Ascending aorta (tissue), 2 donors: ENCODE data around the gene VOPP1. TPM values are rescaled to one million over a fixed set of nuclear protein-coding genes. Genes with fewer than 3 reads are reported as not detected.

Experiments
- DNase-seq, 2 donors: peaks; one replicate each; pipeline ENCODE4 v3.0.0-alpha.2; 2019; ENCODE audit warnings: low spot score in 2 of 2
- H3K27ac ChIP-seq, 2 donors: fragments of 200-600 bp; sonication (generic); one replicate each; pipeline ENCODE4 v1.5.1; 2016 to 2017; ENCODE audit warnings: mild to moderate bottlenecking in 1 of 2
- H3K27me3 ChIP-seq: fragments of 200-600 bp; sonication (generic); one replicate; pipeline ENCODE4 v1.5.1; 2017
- H3K36me3 ChIP-seq, 2 donors: fragments of 200-600 bp; sonication (generic); one replicate each; pipeline ENCODE4 v1.5.1; 2016
- H3K4me1 ChIP-seq, 2 donors: fragments of 200-600 bp; sonication (generic); one replicate each; pipeline ENCODE4 v1.5.1; 2016 to 2017; ENCODE audit warnings: mild to moderate bottlenecking in 1 of 2
- H3K4me3 ChIP-seq, 2 donors: fragments of 200-600 bp; sonication (generic); one replicate each; pipeline ENCODE4 v1.5.1; 2016 to 2017; ENCODE audit warnings: mild to moderate bottlenecking in 1 of 2
- H3K9me3 ChIP-seq, 2 donors: fragments of 200-600 bp; sonication (generic); one replicate each; pipeline ENCODE4 v1.5.1; 2016
- intact Hi-C: fragments of 100-400 bp; cut with DNase I; formaldehyde crosslinking; loops from one replicate; pipeline ENCODE4 v1.15.1; 2023
- total RNA-seq: library from RNA; depleted of rRNA; stranded (reverse); fragments of >200 nt; gene quantifications from one replicate; pipeline ENCODE4 v1.1.0, GENCODE V29; 2016
- TF ChIP-seq, protein P1 (sequence below), 3 experiments: fragments of 200-600 bp in 2 of 3; fragments of 450-650 bp in 1 of 3; sonication (generic) in 2 of 3; IDR thresholded peaks; one replicate each; pipeline ENCODE4 v1.5.1; 2016 to 2019; ENCODE audit warnings: antibody characterized with exemption in 3 of 3, mild to moderate bottlenecking in 1 of 3, moderate library complexity in 1 of 3

VOPP1 gene
- total RNA-seq, 1 donor from 2014 or later: 78.8 TPM

DNA sequence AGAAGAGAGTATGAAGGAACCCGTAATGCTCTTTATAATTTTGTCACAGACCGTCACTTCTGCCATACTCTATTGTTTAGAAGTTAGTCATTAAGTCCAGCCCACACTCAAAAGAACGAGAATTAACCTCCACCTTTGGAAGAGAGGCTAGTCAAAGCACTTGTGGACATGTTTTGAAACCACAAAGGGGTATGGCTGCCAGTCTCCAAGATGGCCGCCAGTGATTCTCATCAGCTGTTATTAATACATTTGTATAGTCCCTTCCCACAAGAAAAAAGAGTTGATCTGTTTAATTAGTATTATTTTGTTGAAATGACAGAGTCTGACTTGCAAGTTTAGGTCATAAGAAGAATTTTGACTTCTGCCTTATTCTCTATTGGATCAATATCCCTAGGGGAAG, 23.2 kb upstream of the VOPP1 start:
- Histone ChIP-seq H3K9me3 (no peaks in the 10 kb centered on the region), H3K27ac (no peak overlapping the region), H3K4me1 (no peaks in the 10 kb centered on the region), H3K4me3 (no peak overlapping the region), H3K36me3 (no peaks in the 10 kb centered on the region), H3K27me3 (no peaks in the 10 kb centered on the region)
- intact Hi-C loops: loop anchor here (5.0 kb wide), 2 partner anchors 73 to 313 kb away; no protein-coding TSS in a partner anchor
- TF ChIP-seq, protein P1, sequence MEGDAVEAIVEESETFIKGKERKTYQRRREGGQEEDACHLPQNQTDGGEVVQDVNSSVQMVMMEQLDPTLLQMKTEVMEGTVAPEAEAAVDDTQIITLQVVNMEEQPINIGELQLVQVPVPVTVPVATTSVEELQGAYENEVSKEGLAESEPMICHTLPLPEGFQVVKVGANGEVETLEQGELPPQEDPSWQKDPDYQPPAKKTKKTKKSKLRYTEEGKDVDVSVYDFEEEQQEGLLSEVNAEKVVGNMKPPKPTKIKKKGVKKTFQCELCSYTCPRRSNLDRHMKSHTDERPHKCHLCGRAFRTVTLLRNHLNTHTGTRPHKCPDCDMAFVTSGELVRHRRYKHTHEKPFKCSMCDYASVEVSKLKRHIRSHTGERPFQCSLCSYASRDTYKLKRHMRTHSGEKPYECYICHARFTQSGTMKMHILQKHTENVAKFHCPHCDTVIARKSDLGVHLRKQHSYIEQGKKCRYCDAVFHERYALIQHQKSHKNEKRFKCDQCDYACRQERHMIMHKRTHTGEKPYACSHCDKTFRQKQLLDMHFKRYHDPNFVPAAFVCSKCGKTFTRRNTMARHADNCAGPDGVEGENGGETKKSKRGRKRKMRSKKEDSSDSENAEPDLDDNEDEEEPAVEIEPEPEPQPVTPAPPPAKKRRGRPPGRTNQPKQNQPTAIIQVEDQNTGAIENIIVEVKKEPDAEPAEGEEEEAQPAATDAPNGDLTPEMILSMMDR (IDR thresholded peaks at IDR 0.05): no peak
- no peak for DNase-seq

DNA sequence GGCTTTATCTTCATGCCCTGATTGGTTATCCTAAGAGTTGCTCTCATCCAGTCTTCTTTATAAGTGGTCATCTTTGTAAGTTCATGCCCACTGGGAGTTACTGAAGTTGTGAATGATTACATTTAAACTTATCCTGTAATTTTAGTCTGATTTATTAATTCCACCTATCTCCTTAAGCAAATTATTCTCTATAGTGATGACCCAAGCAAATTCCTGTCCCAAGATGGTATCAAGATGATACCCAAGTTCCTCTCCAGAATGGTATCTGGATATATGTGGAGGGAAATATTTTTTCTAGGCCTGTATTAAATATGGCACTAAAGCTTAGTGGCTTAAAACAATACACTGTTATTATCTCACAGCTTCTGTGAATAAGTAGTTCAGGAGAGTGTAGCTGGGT, 22.6 kb upstream of the VOPP1 start:
- H3K4me3 ChIP-seq: no peak overlapping the region
- no peak overlapping the region for H3K27ac ChIP-seq
- H3K36me3 ChIP-seq: no peaks in the 10 kb centered on the region
- intact Hi-C loops: loop anchor here (5.0 kb wide), 2 partner anchors 73 to 313 kb away; no protein-coding TSS in a partner anchor
- no peaks in the 10 kb centered on the region for H3K4me1 ChIP-seq
- no peaks in the 10 kb centered on the region for H3K9me3 ChIP-seq
- TF ChIP-seq, protein P1 (IDR thresholded peaks at IDR 0.05): no peak
- H3K27me3 ChIP-seq: no peaks in the 10 kb centered on the region
- no peak for DNase-seq

DNA sequence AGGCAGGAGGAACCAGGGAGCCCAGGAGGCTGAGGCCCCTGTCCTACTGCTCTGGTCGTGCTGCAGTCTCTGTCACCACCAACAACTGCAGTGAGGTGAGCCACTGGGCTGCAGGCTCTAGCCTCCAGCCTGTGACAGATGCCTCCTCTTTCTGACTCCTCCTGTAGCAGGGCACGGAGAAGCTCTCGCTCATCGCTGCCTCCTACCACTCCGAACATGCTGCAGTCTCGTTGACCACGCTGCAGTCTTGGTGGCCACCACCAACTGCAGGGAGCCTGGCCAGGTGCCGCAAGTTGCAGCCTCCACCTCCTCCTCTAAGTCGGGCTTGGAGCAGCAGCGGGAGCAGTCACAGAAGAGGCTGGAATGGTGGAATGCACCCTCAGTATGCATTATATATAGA, 22.1 kb upstream of the VOPP1 start:
- no peak overlapping the region for H3K4me3 ChIP-seq
- no peaks in the 10 kb centered on the region for H3K9me3 ChIP-seq
- H3K36me3 ChIP-seq: no peaks in the 10 kb centered on the region
- no peak overlapping the region for H3K27ac ChIP-seq
- no peaks in the 10 kb centered on the region for H3K4me1 ChIP-seq
- no peaks in the 10 kb centered on the region for H3K27me3 ChIP-seq
- intact Hi-C loops: no loop called here
- no peak for DNase-seq
- TF ChIP-seq, protein P1 (IDR thresholded peaks at IDR 0.05): no peak

DNA sequence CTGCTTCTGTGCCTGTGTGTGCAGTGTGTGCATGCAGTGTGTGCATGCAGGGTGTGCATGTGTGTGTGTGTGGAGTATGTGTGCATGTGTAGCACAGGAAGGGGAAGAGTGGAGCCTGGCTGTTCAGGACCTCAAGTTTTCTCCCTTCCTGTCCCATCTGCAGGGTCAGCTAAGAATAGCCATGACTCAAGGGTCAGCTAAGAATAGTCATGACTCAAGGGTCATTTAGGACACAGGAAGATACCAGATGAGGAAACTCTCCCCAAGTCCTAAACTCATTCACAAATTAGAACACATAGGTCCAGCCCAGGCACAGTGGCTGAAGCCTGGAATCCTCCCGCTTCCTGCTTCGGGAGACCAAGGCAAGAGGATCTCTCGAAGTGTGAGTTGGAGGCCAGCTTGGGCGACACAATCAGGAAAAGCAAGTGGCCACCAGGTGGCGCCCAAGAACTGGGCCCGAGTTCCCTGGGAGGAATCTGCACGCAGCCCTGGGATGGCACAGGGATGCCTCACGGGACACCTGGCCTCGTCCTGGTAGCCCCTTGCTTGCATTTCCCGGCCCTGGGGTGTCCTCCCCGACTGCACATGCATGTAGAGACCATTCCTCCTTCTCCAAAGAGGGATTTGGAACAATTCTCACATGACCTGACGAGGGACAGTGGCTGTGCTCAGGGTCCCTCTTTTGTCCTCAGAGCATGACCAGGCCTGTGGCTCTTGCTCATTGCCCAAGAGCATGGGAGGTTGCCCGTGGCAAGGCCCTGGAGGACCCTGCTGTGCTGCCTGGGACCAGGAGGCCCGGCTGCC, 21.4 kb upstream of the VOPP1 start:
- Histone ChIP-seq H3K27me3 (no peaks in the 10 kb centered on the region), H3K4me1 (no peaks in the 10 kb centered on the region), H3K9me3 (no peaks in the 10 kb centered on the region), H3K27ac (no peak overlapping the region), H3K36me3 (no peaks in the 10 kb centered on the region), H3K4me3 (no peak overlapping the region)
- DNase-seq: peak in 1 of 2 donors; percentile 76
- TF ChIP-seq, protein P1 (IDR thresholded peaks at IDR 0.05): peak; percentile 25 to 77 (median 52)
- intact Hi-C loops: no loop called here

DNA sequence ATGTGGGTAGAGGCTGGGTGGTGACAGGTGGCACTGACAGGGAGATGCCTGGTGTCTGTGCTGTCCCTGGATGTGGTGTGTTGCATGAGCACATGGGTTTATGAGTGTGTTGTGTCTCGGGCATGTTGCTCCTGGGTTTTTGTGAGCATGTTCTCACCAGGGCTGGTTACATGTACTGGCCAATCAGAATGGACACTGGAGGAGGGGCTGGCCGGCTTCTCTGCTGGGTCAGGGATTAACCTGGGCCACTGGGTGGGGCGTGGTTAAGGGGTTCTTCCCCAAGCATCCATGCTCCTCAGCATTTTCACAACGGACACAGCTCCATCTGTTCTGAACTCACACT, 20.8 kb upstream of the VOPP1 start:
- Histone ChIP-seq H3K36me3 (no peaks in the 10 kb centered on the region), H3K27ac (no peak overlapping the region), H3K4me1 (no peaks in the 10 kb centered on the region), H3K4me3 (no peak overlapping the region), H3K27me3 (no peaks in the 10 kb centered on the region), H3K9me3 (no peaks in the 10 kb centered on the region)
- intact Hi-C loops: no loop called here
- TF ChIP-seq, protein P1 (IDR thresholded peaks at IDR 0.05): no peak
- DNase-seq: no peak
